Measurements from ENCODE around the gene EPAS1. TPM values are rescaled to one million over a fixed set of nuclear protein-coding genes. Genes with fewer than 3 reads are reported as not detected.

EPAS1 gene
- 42.0 and 55.2 TPM in 2 replicates for total RNA-seq

DNA sequence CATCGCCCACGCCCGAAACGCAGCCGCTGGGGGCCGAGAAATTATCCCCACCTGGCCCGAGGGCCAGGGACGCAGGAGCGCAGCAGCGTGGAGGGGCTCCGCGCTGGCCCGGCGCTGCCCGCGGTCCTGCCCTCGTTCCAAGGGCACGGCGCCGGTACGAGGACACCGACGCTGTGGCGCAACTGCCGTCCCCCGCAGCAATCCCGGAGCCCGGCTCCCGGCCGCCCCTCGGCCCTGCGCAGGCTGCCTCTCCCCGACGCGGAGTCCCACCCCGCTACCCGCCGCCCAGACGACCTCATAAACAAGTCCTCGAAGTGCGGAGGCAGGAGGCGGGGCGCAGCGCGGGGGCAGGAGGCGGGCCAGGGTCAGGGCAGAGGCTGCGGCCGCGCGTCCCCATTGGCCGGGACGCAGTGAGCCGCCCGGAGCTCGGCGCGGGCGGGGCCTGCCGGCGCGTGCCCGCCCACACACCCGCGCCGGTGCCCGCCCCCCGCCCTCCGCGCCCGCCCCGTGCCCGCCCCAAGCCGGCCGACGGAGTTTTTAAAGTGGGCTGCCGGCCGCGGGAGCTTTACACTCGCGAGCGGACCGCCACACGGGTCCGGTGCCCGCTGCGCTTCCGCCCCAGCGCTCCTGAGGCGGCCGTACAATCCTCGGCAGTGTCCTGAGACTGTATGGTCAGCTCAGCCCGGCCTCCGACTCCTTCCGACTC, at the start of gene EPAS1:
EPAS1 (plus strand) TSS at position 568 of the 706 bp plus-strand sequence. CDS start 505 bp downstream, outside the sequence.

Other genes with a start within 250 kb of the EPAS1 start
- gene TMEM247, start 182.2 kb downstream of the EPAS1 start, total RNA-seq = not detected in 2 replicates
- 83.8 and 111 TPM in 2 replicates for gene RHOQ, start 245.1 kb downstream of the EPAS1 start, total RNA-seq
- 3.7 and 5.5 TPM in 2 replicates for gene ATP6V1E2, start 245.2 kb downstream of the EPAS1 start, total RNA-seq

Measured in smooth muscle cell of bladder (primary cell).